ENCODE data around the gene RNU6-1. TPM values are rescaled to one million over a fixed set of nuclear protein-coding genes. Genes with fewer than 3 reads are reported as not detected.

The RNU6-1 gene
- total RNA-seq, 1 experiment from 2014 or later: not detected

- peak overlapping the region; percentile 33 for H3K27ac Mint-ChIP-seq (ENCODE audit: unreplicated experiment)
- BruUV-seq (replicated peaks): no TSS peak
- no peak for DNase-seq
- H3K4me1 Mint-ChIP-seq (ENCODE audit: low read depth, unreplicated experiment): peaks cover 13% of the 10 kb centered on the region
- intact Hi-C loops (cut with micrococcal nuclease; ENCODE audit: unreplicated experiment): no loop called here
- H3K36me3 Mint-ChIP-seq (ENCODE audit: insufficient read depth, unreplicated experiment): peaks cover 20% of the 10 kb centered on the region
- CTCF ChIA-PET: interaction anchor here (0.5 kb wide), 1 partner anchor 371 kb away, joined by 3 read pairs; no protein-coding TSS in a partner anchor
- no peak for TF ChIP-seq CTCF (IDR thresholded peaks at IDR 0.05; ENCODE audit: unreplicated experiment)
- peaks cover 2% of the 10 kb centered on the region for H3K9me3 Mint-ChIP-seq (ENCODE audit: low read depth, unreplicated experiment)
- H3K4me3 Mint-ChIP-seq (ENCODE audit: low read depth, unreplicated experiment): peak overlapping the region; percentile 77
- peaks cover 95% of the 10 kb centered on the region for H3K27me3 Mint-ChIP-seq (ENCODE audit: unreplicated experiment)
Observed at GRCh38 chr15:67824197-67824968, 15.5 kb downstream of the RNU6-1 start.

GRCh38 chr15:67823314-67824196 is 16.3 kb downstream of the RNU6-1 start:
- BruUV-seq (replicated peaks): no TSS peak
- CTCF ChIA-PET: interaction anchor here (0.5 kb wide), 1 partner anchor 372 kb away, joined by 3 read pairs; no protein-coding TSS in a partner anchor

GRCh38 chr15:67822537-67823313 is 17.1 kb downstream of the RNU6-1 start:
- no peak overlapping the region for H3K27ac Mint-ChIP-seq (ENCODE audit: unreplicated experiment)
- peaks cover 95% of the 10 kb centered on the region for H3K27me3 Mint-ChIP-seq (ENCODE audit: unreplicated experiment)
- peaks cover 13% of the 10 kb centered on the region for H3K4me1 Mint-ChIP-seq (ENCODE audit: low read depth, unreplicated experiment)
- peaks cover 20% of the 10 kb centered on the region for H3K36me3 Mint-ChIP-seq (ENCODE audit: insufficient read depth, unreplicated experiment)
- DNase-seq: no peak
- CTCF ChIA-PET: no interaction called here
- no peak for TF ChIP-seq CTCF (IDR thresholded peaks at IDR 0.05; ENCODE audit: unreplicated experiment)
- intact Hi-C loops (cut with micrococcal nuclease; ENCODE audit: unreplicated experiment): no loop called here
- H3K9me3 Mint-ChIP-seq (ENCODE audit: low read depth, unreplicated experiment): no peaks in the 10 kb centered on the region
- BruUV-seq (replicated peaks): no TSS peak
- peak overlapping the region; percentile 1 for H3K4me3 Mint-ChIP-seq (ENCODE audit: low read depth, unreplicated experiment)

More at GRCh38 chr15:67823314-67824196, 16.3 kb downstream of the RNU6-1 start:
- peaks cover 20% of the 10 kb centered on the region for H3K36me3 Mint-ChIP-seq (ENCODE audit: insufficient read depth, unreplicated experiment)
- H3K27me3 Mint-ChIP-seq (ENCODE audit: unreplicated experiment): peaks cover 95% of the 10 kb centered on the region
- peaks cover 13% of the 10 kb centered on the region for H3K4me1 Mint-ChIP-seq (ENCODE audit: low read depth, unreplicated experiment)
- DNase-seq: no peak
- H3K27ac Mint-ChIP-seq (ENCODE audit: unreplicated experiment): peak overlapping the region; percentile 33
- peak overlapping the region; percentile 77 for H3K4me3 Mint-ChIP-seq (ENCODE audit: low read depth, unreplicated experiment)
- TF ChIP-seq CTCF (IDR thresholded peaks at IDR 0.05; ENCODE audit: unreplicated experiment): no peak
- H3K9me3 Mint-ChIP-seq (ENCODE audit: low read depth, unreplicated experiment): no peaks in the 10 kb centered on the region
- intact Hi-C loops (cut with micrococcal nuclease; ENCODE audit: unreplicated experiment): no loop called here

- DNase-seq: no peak
- peak overlapping the region; percentile 1 for H3K4me3 Mint-ChIP-seq (ENCODE audit: low read depth, unreplicated experiment)
- intact Hi-C loops (cut with micrococcal nuclease; ENCODE audit: unreplicated experiment): no loop called here
- H3K27me3 Mint-ChIP-seq (ENCODE audit: unreplicated experiment): peaks cover 100% of the 10 kb centered on the region
- H3K9me3 Mint-ChIP-seq (ENCODE audit: low read depth, unreplicated experiment): no peaks in the 10 kb centered on the region
- peaks cover 13% of the 10 kb centered on the region for H3K4me1 Mint-ChIP-seq (ENCODE audit: low read depth, unreplicated experiment)
- H3K27ac Mint-ChIP-seq (ENCODE audit: unreplicated experiment): no peak overlapping the region
- CTCF ChIA-PET: no interaction called here
- BruUV-seq (replicated peaks): no TSS peak
- no peak for TF ChIP-seq CTCF (IDR thresholded peaks at IDR 0.05; ENCODE audit: unreplicated experiment)
- peaks cover 20% of the 10 kb centered on the region for H3K36me3 Mint-ChIP-seq (ENCODE audit: insufficient read depth, unreplicated experiment)
Observed at GRCh38 chr15:67821784-67822440, 17.9 kb downstream of the RNU6-1 start.

All from Calu3 (cell line).